ENCODE results near the gene MYH2.
"Not testable (repeated sequence)": the region's sequence is repeated elsewhere in the genome, so short reads cannot be mapped to it uniquely, and the experiment has no call there.

The MYH2 gene

DNA sequence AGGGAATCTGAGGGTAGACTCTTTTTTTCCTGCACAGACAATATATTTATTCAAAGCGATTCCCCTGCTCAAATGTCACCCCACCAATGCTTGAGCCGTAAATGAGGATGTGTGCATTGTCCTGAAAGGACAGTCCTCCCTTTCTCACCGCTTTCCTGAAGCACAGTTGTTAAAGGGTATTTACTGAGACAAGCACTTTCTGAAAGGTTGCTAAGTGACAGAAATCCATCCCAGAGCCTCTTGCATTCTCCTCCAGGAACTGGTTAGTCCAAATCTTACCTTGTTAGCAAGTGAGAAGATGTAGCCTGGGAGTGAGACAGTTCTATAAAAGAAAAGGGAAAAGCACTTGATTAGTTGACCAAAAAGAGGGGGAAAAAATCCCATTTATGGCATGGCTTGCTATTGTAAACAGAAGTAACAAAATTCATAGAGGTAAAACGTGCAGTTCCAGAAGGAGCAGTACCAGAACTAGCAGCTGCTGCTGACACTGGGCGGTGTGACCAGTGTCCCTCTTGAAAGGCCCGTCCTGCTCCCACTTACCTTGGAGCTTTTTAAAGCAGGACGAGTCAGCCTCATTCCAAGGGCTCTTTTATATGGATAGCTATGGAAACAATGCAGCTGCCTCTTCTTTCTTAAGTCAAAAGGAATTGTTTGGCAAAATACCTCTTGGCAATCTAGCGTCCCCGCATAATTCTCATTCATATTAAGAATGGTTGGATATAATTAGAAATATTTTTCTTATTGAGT is at the start of gene MYH2:
Gene MYH2, minus strand, starts transcription at position 563 of the 747 bp plus-strand sequence. CDS start 1,738 bp downstream, outside the sequence.
- DNase-seq = no peak

DNA sequence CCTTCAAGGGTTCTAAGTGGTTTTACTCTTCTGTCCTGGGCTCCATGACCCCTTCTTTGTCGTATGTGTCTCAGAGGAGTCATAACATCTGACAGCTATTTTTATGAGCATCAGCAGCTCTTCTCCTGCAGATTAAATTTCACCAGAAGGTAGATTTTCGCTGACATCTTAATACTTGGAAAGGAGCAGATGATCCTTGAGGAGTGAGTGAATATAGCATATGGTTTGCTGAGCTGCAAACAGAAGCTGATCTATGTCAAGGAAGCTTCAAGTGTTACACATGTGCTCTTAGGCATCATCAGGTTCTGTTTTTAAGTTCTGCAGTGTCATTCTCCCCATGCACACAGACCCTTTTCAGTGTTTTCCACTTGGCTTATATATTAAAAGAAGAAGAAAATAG is 49.2 kb upstream of the MYH2 start:
- no peak for DNase-seq

GRCh38 chr17:10589553-10590145 is 40.2 kb upstream of the MYH2 start:
- no peak for DNase-seq

DNA sequence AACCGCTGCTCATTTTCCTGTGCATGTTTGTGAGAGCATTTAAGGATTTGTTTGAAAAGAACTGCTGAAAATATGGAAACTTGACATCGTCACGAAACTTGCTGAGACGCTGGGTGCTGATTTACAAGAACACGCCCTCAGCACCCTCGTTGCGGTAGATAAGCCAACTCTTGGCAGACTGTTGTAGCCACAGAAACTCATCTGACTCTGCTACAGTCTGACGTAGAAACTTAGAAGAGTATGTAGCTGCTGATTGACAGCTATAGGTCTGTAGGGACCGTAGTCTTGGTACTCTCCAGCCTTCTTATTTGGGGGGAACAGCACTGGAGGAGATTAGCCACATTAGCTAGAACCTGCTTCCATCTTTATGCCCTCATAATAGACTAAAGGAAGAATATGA is 36.1 kb upstream of the MYH2 start:
- DNase-seq = no peak

- no peak for DNase-seq
Observed at GRCh38 chr17:10583834-10584233, 34.4 kb upstream of the MYH2 start.

GRCh38 chr17:10579270-10579669 is 29.8 kb upstream of the MYH2 start:
- no peak for DNase-seq

GRCh38 chr17:10574324-10574723 is 24.9 kb upstream of the MYH2 start:
- no peak for DNase-seq

DNA sequence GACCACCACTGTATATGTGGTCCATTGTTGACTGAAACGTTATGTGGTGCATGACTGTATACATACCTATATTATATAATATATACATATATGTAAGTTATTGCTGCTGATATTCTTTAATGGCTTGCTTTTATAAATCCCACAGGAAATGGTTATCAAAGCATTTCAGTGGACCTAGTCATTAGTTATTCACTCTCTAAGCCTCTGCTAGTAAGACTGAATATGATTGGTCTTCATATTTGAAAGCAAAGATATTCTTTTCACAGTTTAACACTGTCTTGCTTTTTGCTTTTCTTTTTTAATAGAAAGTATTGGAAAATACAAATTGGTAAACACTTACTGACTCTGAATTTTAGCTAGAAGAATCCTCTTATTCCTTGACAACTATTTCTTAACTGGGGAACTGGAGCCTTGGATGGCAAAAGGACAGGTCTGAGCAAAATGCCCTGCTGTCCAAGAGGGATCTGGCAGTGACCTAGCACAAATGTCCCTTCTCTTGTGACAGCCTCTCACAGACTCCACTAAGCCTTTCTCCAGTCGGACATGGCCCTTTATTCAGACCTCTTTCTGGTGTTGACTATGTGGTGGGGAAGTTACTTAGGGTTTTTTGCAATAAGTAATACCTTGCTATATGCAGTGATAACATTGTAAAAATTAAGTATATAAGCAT is 14.7 kb upstream of the MYH2 start:
- DNase-seq = no peak

- DNase-seq = no peak
Observed at GRCh38 chr17:10558049-10558448, 8.6 kb upstream of the MYH2 start.

GRCh38 chr17:10557422-10557821 is 8.0 kb upstream of the MYH2 start:
- no peak for DNase-seq

GRCh38 chr17:10556301-10557005 is 7.0 kb upstream of the MYH2 start:
- DNase-seq = no peak

DNA sequence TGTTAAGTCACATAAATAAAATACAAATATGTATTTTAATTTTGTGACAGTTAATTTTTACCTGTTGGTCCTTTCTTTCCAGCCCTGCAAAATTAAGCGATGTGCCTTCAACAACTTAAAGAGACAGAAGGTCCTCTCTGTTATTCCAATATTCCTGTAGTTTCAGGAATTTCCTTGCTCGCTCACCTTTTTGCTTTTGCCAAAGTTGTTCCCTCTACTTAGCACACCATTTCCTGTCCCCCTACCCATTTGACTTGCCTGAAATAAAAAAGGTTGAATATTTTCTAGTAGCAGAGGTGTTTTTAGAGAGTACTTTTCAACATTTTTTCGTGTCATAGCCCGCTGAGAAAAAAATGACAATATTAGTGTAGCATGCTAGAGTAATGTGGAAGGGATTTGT is 556 bp upstream of the MYH2 start:
- DNase-seq = no peak

- no peak for DNase-seq
Observed at GRCh38 chr17:10547351-10547750, 2.1 kb downstream of the MYH2 start.

GRCh38 chr17:10543486-10543885 is 6.0 kb downstream of the MYH2 start:
- not testable (repeated sequence) for DNase-seq

DNA sequence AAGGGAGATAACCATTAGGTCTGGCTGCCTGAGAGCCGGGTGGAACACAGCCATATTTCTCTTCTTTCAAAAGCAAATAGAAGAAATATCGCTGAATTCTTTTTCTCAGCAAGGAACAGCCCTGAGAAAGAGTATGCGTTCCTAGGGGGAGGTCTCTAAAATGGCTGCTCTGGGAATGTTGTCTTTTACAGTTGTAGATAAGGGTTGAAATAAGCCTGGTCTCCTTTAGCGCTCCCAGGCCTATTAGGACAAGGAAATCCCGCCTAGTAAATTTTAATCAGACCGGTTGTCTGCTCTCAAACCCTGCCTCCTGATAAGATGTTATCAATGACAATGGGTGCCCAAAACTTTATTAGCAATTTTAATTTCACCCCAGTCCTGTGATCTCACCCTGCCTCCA is 8.3 kb downstream of the MYH2 start:
- not testable (repeated sequence) for DNase-seq

GRCh38 chr17:10532026-10532425 is 17.4 kb downstream of the MYH2 start:
- no peak for DNase-seq

DNA sequence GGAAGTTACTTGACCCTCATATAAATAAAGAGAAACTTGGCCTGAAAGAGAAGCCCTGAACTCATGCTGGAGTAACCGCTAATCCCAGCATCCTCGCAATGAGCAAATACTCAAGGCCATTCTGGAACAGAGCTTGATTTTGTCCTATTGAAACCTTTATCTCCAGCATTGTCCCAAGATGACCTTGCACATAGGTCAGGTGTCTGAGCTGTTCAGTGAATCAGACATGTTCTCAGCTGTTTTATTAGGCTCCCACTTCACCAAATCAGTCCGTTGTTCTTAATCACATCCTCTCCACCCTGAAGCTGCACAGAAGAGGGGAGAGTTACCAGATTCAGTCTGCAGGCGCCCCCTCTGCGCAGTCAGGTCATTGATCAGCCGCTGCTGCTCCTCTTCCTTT is 22.0 kb downstream of the MYH2 start:
- DNase-seq = no peak

DNA sequence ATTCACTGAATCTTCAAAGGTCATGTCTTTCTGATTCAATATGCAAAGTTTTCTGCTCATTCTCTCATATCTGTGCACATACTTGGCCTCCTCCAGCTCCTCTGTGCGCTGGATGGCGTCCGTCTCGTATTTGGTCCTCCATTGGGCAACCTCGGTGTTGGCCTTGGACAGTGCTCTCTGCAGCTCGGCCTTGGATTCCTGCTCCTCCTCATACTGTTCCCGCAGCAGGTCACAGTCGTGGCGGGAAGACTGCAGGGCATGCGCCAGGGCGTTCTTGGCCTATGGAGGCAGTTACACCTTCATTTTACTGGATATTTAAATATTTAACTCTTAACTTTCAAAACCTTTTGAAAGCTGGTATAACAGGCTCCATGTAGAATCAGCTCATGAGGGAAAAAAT is 22.9 kb downstream of the MYH2 start:
- DNase-seq = no peak

DNA sequence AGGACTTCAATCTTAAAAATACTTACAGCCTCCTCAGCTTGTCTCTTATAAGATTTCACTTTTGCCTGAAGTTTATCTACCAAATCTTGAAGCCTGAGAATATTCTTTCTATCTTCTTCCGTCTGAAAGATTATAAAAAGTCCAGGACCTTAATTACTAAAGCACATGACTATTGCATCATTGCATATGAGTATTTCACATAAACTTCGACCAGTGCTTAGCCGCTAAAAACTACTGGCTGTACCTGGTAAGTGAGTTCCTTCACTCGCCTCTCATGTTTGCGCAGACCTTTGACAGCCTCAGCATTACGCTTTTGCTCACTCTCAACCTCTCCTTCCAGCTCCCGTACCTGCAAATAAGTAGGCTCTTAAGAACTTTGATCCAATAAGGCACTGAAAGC is 26.4 kb downstream of the MYH2 start:
- DNase-seq = no peak

- no peak for DNase-seq
Observed at GRCh38 chr17:10521949-10522348, 27.5 kb downstream of the MYH2 start.

- DNase-seq = no peak
Observed at GRCh38 chr17:10518271-10519037, 31.0 kb downstream of the MYH2 start, which contains the start of gene MYH1. MYH1 (minus strand) TSS chr17:10518542; CDS start chr17:10516642, 1,900 bp downstream.

DNA sequence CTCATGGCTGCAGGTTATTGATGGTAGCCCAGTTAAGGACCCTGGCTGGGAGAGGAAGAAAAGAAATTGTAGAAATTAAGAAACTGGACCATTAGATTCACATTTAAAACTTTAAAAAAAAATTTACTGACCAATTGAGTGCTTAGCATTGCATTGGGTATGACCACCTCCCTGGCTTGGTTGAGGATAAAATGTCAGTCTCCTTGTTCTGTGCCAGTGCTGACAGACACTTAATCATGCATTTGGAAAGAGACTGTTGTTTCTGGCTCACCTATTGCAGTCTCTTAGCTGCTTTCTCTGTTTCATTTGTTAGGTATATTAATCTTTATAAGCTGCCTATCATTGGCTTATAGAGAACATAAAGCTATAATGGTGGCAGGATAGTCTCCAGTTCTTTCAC is 32.8 kb downstream of the MYH2 start:
- DNase-seq = no peak

GRCh38 chr17:10516065-10516464 is 33.4 kb downstream of the MYH2 start:
- DNase-seq = no peak
